Fibroblast of villous mesenchyme (primary cell): Measurements from ENCODE around the gene ADAMTS9. TPM values are rescaled to one million over a fixed set of nuclear protein-coding genes. Genes with fewer than 3 reads are reported as not detected.
A peak's percentile ranks its signal among the peaks of the same experiment; 100 is the strongest.

ENCODE experiments used
- DNase-seq: peaks from one replicate; pipeline ENCODE4 v3.0.0-alpha.2; 2010; ENCODE audit warnings: low read depth
- H3K4me3 ChIP-seq: 2 replicates; pipeline ENCODE4 v1.5.1; 2011; ENCODE audit warnings: low read depth, mild to moderate bottlenecking, low read length
- total RNA-seq: library from RNA; depleted of rRNA; stranded (reverse); fragments of >200 nt; gene quantifications from 2 replicates; pipeline ENCODE4 v1.2.3, GENCODE V29; 2012
- TF ChIP-seq, protein P1 (sequence below): IDR thresholded peaks from 2 replicates; pipeline ENCODE4 v1.5.1; 2012; ENCODE audit warnings: low read depth, mild to moderate bottlenecking, low read length; ENCODE audit not compliant: insufficient read depth

Gene ADAMTS9
- total RNA-seq, 1 donor = 1.7 TPM

DNA sequence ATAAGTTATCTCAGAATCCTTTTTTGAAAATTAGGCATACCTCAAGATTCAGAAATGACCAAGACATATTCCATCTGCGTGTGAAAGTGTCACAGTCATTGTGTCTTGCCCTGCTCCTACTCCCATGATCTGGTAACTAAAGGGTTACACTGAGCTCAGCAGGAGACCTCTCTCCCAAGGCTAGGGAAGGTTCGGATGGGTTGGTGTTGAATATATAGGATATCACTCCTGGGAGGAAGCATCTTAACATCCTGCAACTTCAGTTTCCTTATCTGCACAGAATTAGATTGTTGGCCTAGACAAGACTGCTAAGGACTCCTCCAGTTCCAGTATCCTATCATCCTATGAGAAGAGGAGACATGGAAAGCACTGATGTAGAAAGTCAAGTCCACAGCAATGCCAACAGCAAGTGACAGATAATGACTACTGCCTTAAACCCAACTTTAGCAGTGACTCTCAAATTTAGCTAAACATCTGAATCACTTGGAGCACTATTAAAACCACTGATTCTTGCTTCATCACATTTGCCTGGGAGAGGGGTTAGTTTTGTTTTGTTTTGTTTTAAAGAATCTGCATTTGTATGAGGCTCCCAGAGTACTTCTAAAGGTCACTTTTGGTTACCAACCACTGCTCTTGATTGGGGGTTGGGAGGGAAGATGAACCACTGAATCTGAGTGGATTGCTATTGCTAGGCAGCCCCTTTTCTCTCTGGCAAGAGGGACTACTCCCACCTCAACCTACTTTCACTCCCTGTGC, 9.7 kb downstream of the ADAMTS9 start:
- TF ChIP-seq, protein P1, sequence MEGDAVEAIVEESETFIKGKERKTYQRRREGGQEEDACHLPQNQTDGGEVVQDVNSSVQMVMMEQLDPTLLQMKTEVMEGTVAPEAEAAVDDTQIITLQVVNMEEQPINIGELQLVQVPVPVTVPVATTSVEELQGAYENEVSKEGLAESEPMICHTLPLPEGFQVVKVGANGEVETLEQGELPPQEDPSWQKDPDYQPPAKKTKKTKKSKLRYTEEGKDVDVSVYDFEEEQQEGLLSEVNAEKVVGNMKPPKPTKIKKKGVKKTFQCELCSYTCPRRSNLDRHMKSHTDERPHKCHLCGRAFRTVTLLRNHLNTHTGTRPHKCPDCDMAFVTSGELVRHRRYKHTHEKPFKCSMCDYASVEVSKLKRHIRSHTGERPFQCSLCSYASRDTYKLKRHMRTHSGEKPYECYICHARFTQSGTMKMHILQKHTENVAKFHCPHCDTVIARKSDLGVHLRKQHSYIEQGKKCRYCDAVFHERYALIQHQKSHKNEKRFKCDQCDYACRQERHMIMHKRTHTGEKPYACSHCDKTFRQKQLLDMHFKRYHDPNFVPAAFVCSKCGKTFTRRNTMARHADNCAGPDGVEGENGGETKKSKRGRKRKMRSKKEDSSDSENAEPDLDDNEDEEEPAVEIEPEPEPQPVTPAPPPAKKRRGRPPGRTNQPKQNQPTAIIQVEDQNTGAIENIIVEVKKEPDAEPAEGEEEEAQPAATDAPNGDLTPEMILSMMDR = no peak
- no peak overlapping the region for H3K4me3 ChIP-seq
- no peak for DNase-seq

DNA sequence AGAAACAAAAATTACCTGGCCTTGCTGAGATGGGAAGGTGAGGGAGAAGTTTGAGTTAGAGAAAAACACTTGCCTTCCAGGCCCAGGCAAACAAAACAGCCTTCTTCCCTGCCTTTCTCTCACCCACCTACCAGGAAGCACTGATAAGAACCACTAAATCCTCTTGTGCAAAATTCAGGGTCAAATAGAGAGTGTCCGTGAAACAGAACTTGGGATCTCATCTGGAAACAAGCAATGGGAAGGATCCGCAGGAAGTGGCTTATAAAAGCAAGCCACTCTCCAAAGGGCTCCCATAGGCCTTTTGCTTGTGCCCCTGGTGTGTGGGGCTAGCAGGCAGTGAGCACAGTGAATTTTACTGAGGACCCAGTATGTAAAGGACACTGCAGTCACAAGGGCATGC, 11.0 kb downstream of the ADAMTS9 start:
- H3K4me3 ChIP-seq = no peak overlapping the region
- no peak for DNase-seq
- TF ChIP-seq, protein P1 = no peak

DNA sequence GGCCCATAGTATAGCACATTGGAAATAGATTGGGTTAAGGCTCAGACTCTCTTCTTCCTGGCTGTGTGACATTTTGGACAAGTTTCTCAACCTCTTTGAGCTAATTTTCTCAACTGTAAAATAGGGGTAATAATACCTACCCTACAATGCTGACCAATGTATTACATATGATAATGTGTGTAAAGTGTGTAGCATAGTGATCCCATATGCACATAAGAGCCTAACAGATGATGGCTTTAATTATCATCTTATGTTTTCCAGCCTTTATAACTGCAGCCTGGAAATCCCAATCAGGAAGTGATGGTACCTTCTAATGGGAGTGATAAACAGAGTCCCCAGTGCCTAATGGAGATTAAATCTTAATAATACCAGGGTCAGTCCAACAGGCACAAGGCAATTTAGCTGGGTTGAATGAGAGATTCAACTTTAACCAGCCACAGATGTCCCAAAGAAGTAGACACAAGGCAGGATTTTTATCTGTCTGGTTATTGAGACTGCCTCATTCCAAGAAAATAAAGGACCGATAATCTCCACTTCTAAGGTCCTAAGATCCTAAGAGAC, 12.0 kb downstream of the ADAMTS9 start:
- no peak overlapping the region for H3K4me3 ChIP-seq
- no peak for DNase-seq
- TF ChIP-seq, protein P1 = no peak

DNA sequence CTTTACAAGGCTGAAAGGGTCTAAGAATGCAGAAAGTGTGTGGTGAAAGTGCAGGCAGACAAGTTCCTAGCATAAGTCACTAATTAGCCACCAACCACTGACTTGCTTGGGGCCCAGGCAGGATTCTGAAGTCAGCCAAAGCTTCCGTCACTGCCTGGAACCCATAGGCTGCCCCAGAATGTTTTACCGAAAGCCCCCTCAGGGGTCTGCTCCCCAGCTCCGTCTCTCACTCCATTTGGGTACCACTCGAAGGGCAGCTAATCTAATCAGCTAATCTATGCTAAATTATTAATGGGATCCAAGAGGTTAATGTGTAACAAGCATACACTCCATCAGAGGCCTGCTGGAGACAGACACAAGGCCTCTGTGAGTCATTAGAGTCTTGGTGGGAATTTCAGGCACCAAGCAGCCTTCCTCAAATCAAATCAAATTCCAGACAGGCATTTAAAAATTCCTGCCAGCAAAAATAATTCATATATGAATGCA, 13.2 kb downstream of the ADAMTS9 start:
- no peak for DNase-seq

DNA sequence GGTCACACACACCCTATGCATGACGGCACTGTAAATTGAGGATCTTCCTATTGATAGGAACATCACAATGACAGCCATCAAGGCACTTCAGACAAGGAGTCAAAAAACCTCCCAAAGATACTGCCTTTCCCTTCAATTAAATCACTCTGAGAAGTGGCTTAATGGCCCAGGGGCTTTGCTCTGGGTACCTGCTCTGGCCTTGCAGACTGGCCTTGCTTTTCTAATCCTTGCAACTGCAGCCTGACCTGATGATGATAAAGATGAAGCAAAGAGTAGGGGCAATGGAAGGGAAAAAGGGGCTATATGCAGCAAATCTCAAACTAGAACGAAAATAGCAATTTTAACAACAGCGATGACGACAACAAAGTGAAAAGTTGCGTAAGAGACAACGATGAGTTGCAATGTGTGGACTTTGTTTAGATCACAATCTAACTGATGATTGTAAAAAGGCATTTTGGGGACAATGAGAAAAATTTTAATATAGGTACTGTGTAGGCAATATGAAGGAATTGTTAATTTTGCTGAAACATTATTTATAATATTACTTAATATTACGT, 14.6 kb downstream of the ADAMTS9 start:
- peak; percentile 31 for DNase-seq
- TF ChIP-seq, protein P1 = no peak
- H3K4me3 ChIP-seq = no peak overlapping the region

More for the DNA sequence above, 13.2 kb downstream of the ADAMTS9 start:
- TF ChIP-seq, protein P1 = no peak
- no peak overlapping the region for H3K4me3 ChIP-seq

DNA sequence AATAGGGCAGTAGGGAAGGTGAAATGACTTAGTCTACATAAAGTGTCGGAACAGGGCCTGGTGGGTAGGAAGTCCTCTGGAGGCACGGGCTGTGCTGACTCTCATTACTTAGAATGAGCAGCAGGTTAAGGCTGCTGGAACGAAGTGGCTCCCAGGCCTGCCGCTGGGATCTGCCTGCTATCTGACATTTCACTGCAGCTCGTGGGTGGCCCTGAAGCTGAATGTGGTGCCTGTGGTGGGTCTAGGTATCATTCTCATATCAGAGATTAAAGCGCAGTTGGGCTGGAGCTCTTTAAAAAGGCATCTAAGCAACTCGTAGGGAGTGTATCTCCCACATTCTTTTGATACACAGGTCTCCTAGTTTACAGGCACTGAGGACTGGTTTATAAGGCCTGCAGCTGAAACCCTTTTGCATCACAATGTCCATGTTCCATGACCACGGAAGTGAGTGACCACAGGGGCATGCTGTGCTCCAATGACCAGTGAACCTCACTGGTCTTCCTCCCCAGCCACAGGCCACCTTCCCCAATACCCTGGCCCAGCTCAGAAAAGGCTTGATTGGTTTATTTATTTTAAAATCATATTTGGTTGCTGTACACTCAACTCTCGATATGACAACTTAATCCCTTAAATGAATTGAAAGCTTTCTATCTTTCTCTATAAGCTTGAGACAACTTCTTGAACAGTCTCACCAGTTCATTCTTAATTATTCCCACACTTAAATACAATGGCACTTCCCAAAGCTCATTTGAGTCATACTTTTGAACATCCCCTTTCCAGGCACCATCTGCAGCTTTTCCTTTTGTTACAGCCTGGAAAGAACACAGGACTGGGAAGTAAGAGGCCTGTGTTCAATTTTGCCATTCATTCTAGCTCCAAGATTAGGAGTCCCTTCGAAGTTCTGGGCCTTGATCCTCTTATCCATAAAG, 19.0 kb downstream of the ADAMTS9 start:
- no peak overlapping the region for H3K4me3 ChIP-seq
- TF ChIP-seq, protein P1 = no peak
- no peak for DNase-seq
